B cell (primary cell): Measurements from ENCODE around the gene UBE2D3. TPM values are rescaled to one million over a fixed set of nuclear protein-coding genes. Genes with fewer than 3 reads are reported as not detected.

Experiments used
- ATAC-seq: fragments of 200-7000 bp; cut with Tn5 transposase; one replicate; pipeline ENCODE4 v1.10.0; 2021; ENCODE audit warnings: low read depth, mild to moderate bottlenecking, moderate number of reproducible peaks, moderate library complexity
- CTCF ChIA-PET: fragments of 350-600 bp; sonication (Branson Sonifier 250); formaldehyde crosslinking; loops from one replicate; lab custom pipeline; 2021; ENCODE audit warnings: antibody characterized with exemption, inconsistent platforms; lab: Charles Lee
- POLR2A ChIA-PET: fragments of 350-600 bp; sonication (Branson Sonifier 250); formaldehyde crosslinking; loops from one replicate; lab custom pipeline; 2021; ENCODE audit warnings: antibody characterized with exemption; lab: Charles Lee
- DNase-seq: peaks from one replicate; pipeline ENCODE4 v3.0.0; 2013
- H2AFZ ChIP-seq: 2 replicates; pipeline ENCODE4 v1.6.1; 2012; ENCODE audit warnings: mild to moderate bottlenecking, low read depth, low read length; ENCODE audit not compliant: insufficient read depth, poor library complexity, severe bottlenecking
- H3K27ac ChIP-seq, 2 donors: 1 replicate in 1 of 2; 2 replicates in 1 of 2; pipeline ENCODE4 v1.5.1; 2012 to 2013; ENCODE audit warnings: low read length in 2 of 2, mild to moderate bottlenecking in 2 of 2, moderate library complexity in 1 of 2
- H3K27me3 ChIP-seq, 4 experiments: fragments of 200-600 bp in 1 of 4; sonication (generic) in 1 of 4; replicated peaks in 1 of 4; 1 replicate in 2 of 4; 2 replicates in 2 of 4; pipeline versions ENCODE4 v1.6.1 to v1.7.0; 2013 to 2016; ENCODE audit warnings: low read length in 3 of 4, mild to moderate bottlenecking in 2 of 4, mixed read lengths in 1 of 4, moderate library complexity in 1 of 4; ENCODE audit not compliant: insufficient read depth in 4 of 4, control insufficient read depth in 3 of 4; ENCODE audit errors: control extremely low read depth in 1 of 4
- H3K36me3 ChIP-seq, 2 experiments: replicated peaks in 1 of 2; 1 replicate in 1 of 2; 2 replicates in 1 of 2; pipeline versions ENCODE4 v1.6.1 to v1.7.1; 2013; ENCODE audit warnings: low read length in 1 of 2; ENCODE audit not compliant: insufficient read depth in 2 of 2, control insufficient read depth in 1 of 2; ENCODE audit errors: control extremely low read depth in 1 of 2, extremely low read depth in 1 of 2
- H3K4me1 ChIP-seq, 2 donors: fragments of 200-600 bp in 1 of 2; sonication (generic) in 1 of 2; 1 replicate in 1 of 2; 2 replicates in 1 of 2; pipeline versions ENCODE4 v1.5.1 to v1.6.1; 2013 to 2017; ENCODE audit warnings: low read length in 2 of 2; ENCODE audit not compliant: control insufficient read depth in 2 of 2, insufficient read depth in 2 of 2
- H3K4me2 ChIP-seq: replicated peaks from 2 replicates; pipeline ENCODE3; 2012; ENCODE audit warnings: mild to moderate bottlenecking, low read depth, low read length; ENCODE audit not compliant: poor library complexity, severe bottlenecking
- H3K4me3 ChIP-seq, 5 experiments: fragments of 200-600 bp in 1 of 5; sonication (generic) in 1 of 5; 1 replicate in 3 of 5; 2 replicates in 2 of 5; pipeline versions ENCODE4 v1.5.1 to v1.7.0; 2011 to 2016; ENCODE audit warnings: low read length in 4 of 5, mild to moderate bottlenecking in 4 of 5, low read depth in 2 of 5, control low read depth in 1 of 5, moderate library complexity in 1 of 5; ENCODE audit not compliant: insufficient read depth in 1 of 5; ENCODE audit errors: control extremely low read depth in 1 of 5, extremely low read depth in 1 of 5
- H3K79me2 ChIP-seq: fragments of 200-600 bp; sonication (generic); one replicate; pipeline ENCODE4 v1.6.0; 2016; ENCODE audit warnings: low read length; ENCODE audit not compliant: control insufficient read depth, insufficient read depth
- H3K9ac ChIP-seq: fragments of 200-600 bp; sonication (generic); 2 replicates; pipeline ENCODE4 v1.6.1; 2017; ENCODE audit warnings: mild to moderate bottlenecking, low read length, moderate library complexity
- H3K9me3 ChIP-seq, 3 donors: one replicate each; pipeline versions ENCODE4 v1.6.1 to v1.7.1; 2013; ENCODE audit warnings: low read length in 2 of 3; ENCODE audit not compliant: control insufficient read depth in 2 of 3, insufficient read depth in 1 of 3; ENCODE audit errors: control extremely low read depth in 1 of 3
- H4K20me1 ChIP-seq: 2 replicates; pipeline ENCODE4 v1.6.0; 2012; ENCODE audit warnings: mild to moderate bottlenecking, low read length; ENCODE audit not compliant: insufficient read depth, control insufficient read depth, poor library complexity, severe bottlenecking
- H3K27ac Mint-ChIP-seq: one replicate; pipeline ENCODE4 v1.8.0; 2021; ENCODE audit warnings: mixed read lengths
- H3K27me3 Mint-ChIP-seq: one replicate; pipeline ENCODE4 v1.8.0; 2021; ENCODE audit warnings: mixed read lengths
- H3K4me1 Mint-ChIP-seq: one replicate; pipeline ENCODE4 v1.8.0; 2021; ENCODE audit warnings: mixed read lengths
- H3K4me3 Mint-ChIP-seq: one replicate; pipeline ENCODE4 v1.8.0; 2021; ENCODE audit warnings: mixed read lengths
- H3K9me3 Mint-ChIP-seq: one replicate; pipeline ENCODE4 v1.8.0; 2022; ENCODE audit warnings: mixed read lengths; ENCODE audit not compliant: insufficient read depth
- CTCF ChIP-seq: fragments of 200-600 bp; IDR thresholded peaks from one replicate; pipeline ENCODE4 v1.8.0; 2022; ENCODE audit warnings: antibody characterized with exemption, mild to moderate bottlenecking
- EZH2 ChIP-seq: IDR thresholded peaks from 2 replicates; pipeline ENCODE4 v1.6.1; 2012; ENCODE audit warnings: borderline replicate concordance, low read depth, mild to moderate bottlenecking, moderate library complexity, low read length; ENCODE audit not compliant: insufficient read depth, poor library complexity, severe bottlenecking
- WGBS: methylation state at CpG from one replicate; pipeline ENCODE4 v1.1.5; 2013; ENCODE audit warnings: missing lambda C conversion rate; ENCODE audit not compliant: insufficient coverage; 5-methylcytosine and 5-hydroxymethylcytosine counted together
- intact Hi-C: fragments of 100-400 bp; cut with micrococcal nuclease; formaldehyde crosslinking; loops from one replicate; pipeline ENCODE4 v1.10.0; 2022
- polyA plus RNA-seq: library from polyadenylated mRNA; depleted of rRNA; stranded (reverse); fragments of >200 nt; gene quantifications from 2 replicates; pipeline ENCODE4 v1.2.3, GENCODE V29; 2012
- small RNA-seq: library from RNA; depleted of rRNA; stranded (forward); fragments of <200 nt; gene quantifications from one replicate; pipeline ENCODE3, GENCODE V24; 2012; ENCODE audit warnings: low replicate concordance, low read depth; ENCODE audit not compliant: insufficient read length
- total RNA-seq, 2 donors: library from RNA; stranded (reverse); fragments of 120-200 nt in 1 of 2; gene quantifications; 1 replicate in 1 of 2; 2 replicates in 1 of 2; pipeline versions ENCODE4 v1.2.3 to v1.2.4, GENCODE V29; 2013 to 2022

The UBE2D3 gene
- total and polyA plus RNA-seq, 2 donors (not counting 1 experiment from before 2014, with no cell fraction given): 223 to 264 TPM

GRCh38 chr4:102754044-102754443, 73.3 kb downstream of the UBE2D3 start:
- Mint-ChIP-seq H3K27me3 (no peaks in the 10 kb centered on the region), H3K9me3 (no peaks in the 10 kb centered on the region), H3K4me1 (peaks cover 38% of the 10 kb centered on the region), H3K27ac (no peak overlapping the region), H3K4me3 (no peak overlapping the region)
- Histone ChIP-seq H3K36me3 (peaks cover 0 to 12% of the 10 kb centered on the region in 2 experiments), H3K27ac (no peak overlapping the region), H3K27me3 (no peaks in the 10 kb centered on the region), H4K20me1 (peaks cover 25% of the 10 kb centered on the region), H3K4me2 (no peak overlapping the region), H2AFZ (no peak overlapping the region), H3K9ac (no peak overlapping the region), H3K79me2 (peaks cover 89% of the 10 kb centered on the region), H3K4me1 (peaks cover 15% of the 10 kb centered on the region in 2 donors), H3K4me3 (no peak overlapping the region), H3K9me3 (no peaks in the 10 kb centered on the region)
- ATAC-seq: no peak
- ChIA-PET CTCF (interaction anchor here (1.2 kb wide), 1 partner anchor 16 kb away, joined by 3 read pairs; no protein-coding TSS in a partner anchor), POLR2A (no interaction called here)
- intact Hi-C loops: no loop called here
- no CpG with 5 or more reads among the region's 2 CpGs for WGBS
- TF ChIP-seq CTCF (no peak), EZH2 (no peak)
- no peak for DNase-seq

- intact Hi-C loops: no loop called here
- no peaks in the 10 kb centered on the region for H3K4me1 ChIP-seq
- no peak overlapping the region for H3K4me2 ChIP-seq
- CTCF ChIA-PET: no interaction called here
- H2AFZ ChIP-seq: no peak overlapping the region
- 93% methylated on average over 3 of the region's 4 CpGs for WGBS
- H3K9me3 Mint-ChIP-seq: no peaks in the 10 kb centered on the region
- no peaks in the 10 kb centered on the region for H3K27me3 ChIP-seq
- ATAC-seq (no peak), DNase-seq (no peak)
- H3K36me3 ChIP-seq: peaks cover 5 to 13% of the 10 kb centered on the region in 2 experiments
- H3K4me1 Mint-ChIP-seq: peaks cover 19% of the 10 kb centered on the region
- H3K9me3 ChIP-seq: no peaks in the 10 kb centered on the region
- POLR2A ChIA-PET: no interaction called here
- peaks cover 87% of the 10 kb centered on the region for H3K79me2 ChIP-seq
- H3K4me3 ChIP-seq: no peak overlapping the region
- no peak overlapping the region for H3K27ac ChIP-seq
- no peak for TF ChIP-seq CTCF
- TF ChIP-seq EZH2: no peak
- no peak overlapping the region for H3K4me3 Mint-ChIP-seq
- H3K27me3 Mint-ChIP-seq: no peaks in the 10 kb centered on the region
- H3K9ac ChIP-seq: no peak overlapping the region
- peaks cover 29% of the 10 kb centered on the region for H4K20me1 ChIP-seq
- H3K27ac Mint-ChIP-seq: peak overlapping the region; percentile 10
These were observed 75.4 kb downstream of the UBE2D3 start for GRCh38 chr4:102751941-102752340.

Small RNA genes lying within 50 kb of the gene (small RNA-seq; reads per million reads assigned to genes)
- gene RNU7-151P: not detected

Other genes with a start within 250 kb of the UBE2D3 start
- 119 and 132 TPM in 2 replicates for gene MANBA, start 66.6 kb downstream of the UBE2D3 start, total RNA-seq
- 87.4 and 91.6 TPM in 2 replicates for gene MANBA, start 66.6 kb downstream of the UBE2D3 start, polyA plus RNA-seq
- gene CISD2, start 41.4 kb upstream of the UBE2D3 start, total RNA-seq: 15.1 and 16.0 TPM in 2 replicates
- 5.0 and 11.1 TPM in 2 replicates for gene CISD2, start 41.4 kb upstream of the UBE2D3 start, polyA plus RNA-seq
- gene SLC9B1, start 192.2 kb upstream of the UBE2D3 start, total RNA-seq: 1.9 and 2.1 TPM in 2 replicates
- gene SLC9B1, start 192.2 kb upstream of the UBE2D3 start, polyA plus RNA-seq: 2.2 and 3.8 TPM in 2 replicates
- gene SLC9B2, start 249.2 kb upstream of the UBE2D3 start, total RNA-seq: 37.4 and 37.6 TPM in 2 replicates
- 10.4 and 16.4 TPM in 2 replicates for gene SLC9B2, start 249.2 kb upstream of the UBE2D3 start, polyA plus RNA-seq